ENCODE results near the gene CNIH1. TPM values are rescaled to one million over a fixed set of nuclear protein-coding genes. Genes with fewer than 3 reads are reported as not detected.
"Not testable (repeated sequence)": the region's sequence is repeated elsewhere in the genome, so short reads cannot be mapped to it uniquely, and the experiment has no call there.

Gene CNIH1
- total RNA-seq, 1 donor from 2014 or later, result 111 TPM

- Mint-ChIP-seq H3K4me1 (ENCODE audit: unreplicated experiment) (peaks cover 8% of the 10 kb centered on the region), H3K4me3 (no peak overlapping the region), H3K27me3 (no peaks in the 10 kb centered on the region), H3K36me3 (no peaks in the 10 kb centered on the region), H3K27ac (no peak overlapping the region), H3K9me3 (peaks cover 5% of the 10 kb centered on the region)
- TF ChIP-seq CTCF (conservative IDR thresholded peaks at IDR 0.05), result no peak
- no peak for DNase-seq (ENCODE audit: extremely low spot score, unreplicated experiment)
Observed at GRCh38 chr14:54455363-54455762, 14.2 kb upstream of the CNIH1 start.

- H3K27ac Mint-ChIP-seq; H3K9me3 Mint-ChIP-seq; H3K36me3 Mint-ChIP-seq; H3K27me3 Mint-ChIP-seq; DNase-seq (ENCODE audit: extremely low spot score, unreplicated experiment); H3K4me3 Mint-ChIP-seq: not testable (repeated sequence)
- peaks cover 13% of the 10 kb centered on the region for H3K4me1 Mint-ChIP-seq (ENCODE audit: unreplicated experiment)
Observed at GRCh38 chr14:54453990-54454389, 12.8 kb upstream of the CNIH1 start.

GRCh38 chr14:54453252-54453651 lies 12.1 kb upstream of the CNIH1 start:
- H3K4me1 Mint-ChIP-seq (ENCODE audit: unreplicated experiment), result peaks cover 17% of the 10 kb centered on the region
- no peak for DNase-seq (ENCODE audit: extremely low spot score, unreplicated experiment)
- no peak overlapping the region for H3K27ac Mint-ChIP-seq
- no peaks in the 10 kb centered on the region for H3K36me3 Mint-ChIP-seq
- H3K9me3 Mint-ChIP-seq, result peaks cover under 1% of the 10 kb centered on the region
- no peak overlapping the region for H3K4me3 Mint-ChIP-seq
- TF ChIP-seq CTCF (conservative IDR thresholded peaks at IDR 0.05), result no peak
- peaks cover 9% of the 10 kb centered on the region for H3K27me3 Mint-ChIP-seq

- Mint-ChIP-seq H3K4me1 (ENCODE audit: unreplicated experiment) (peaks cover 17% of the 10 kb centered on the region), H3K9me3 (no peaks in the 10 kb centered on the region), H3K27me3 (peaks cover 9% of the 10 kb centered on the region), H3K27ac (no peak overlapping the region), H3K36me3 (no peaks in the 10 kb centered on the region), H3K4me3 (no peak overlapping the region)
- no peak for DNase-seq (ENCODE audit: extremely low spot score, unreplicated experiment)
- no peak for TF ChIP-seq CTCF (conservative IDR thresholded peaks at IDR 0.05)
Observed at GRCh38 chr14:54451961-54452360, 10.8 kb upstream of the CNIH1 start.

GRCh38 chr14:54451121-54451601 lies 10.0 kb upstream of the CNIH1 start:
- H3K9me3 Mint-ChIP-seq, result no peaks in the 10 kb centered on the region
- no peak overlapping the region for H3K4me3 Mint-ChIP-seq
- no peak for DNase-seq (ENCODE audit: extremely low spot score, unreplicated experiment)
- H3K27ac Mint-ChIP-seq, result no peak overlapping the region
- H3K27me3 Mint-ChIP-seq, result peaks cover 9% of the 10 kb centered on the region
- no peak for TF ChIP-seq CTCF (conservative IDR thresholded peaks at IDR 0.05)
- H3K36me3 Mint-ChIP-seq, result no peaks in the 10 kb centered on the region
- H3K4me1 Mint-ChIP-seq (ENCODE audit: unreplicated experiment), result peaks cover 24% of the 10 kb centered on the region

GRCh38 chr14:54450535-54450934 lies 9.4 kb upstream of the CNIH1 start:
- Mint-ChIP-seq H3K4me3 (peak overlapping the region; percentile 0), H3K4me1 (ENCODE audit: unreplicated experiment) (peaks cover 30% of the 10 kb centered on the region), H3K27me3 (peaks cover 9% of the 10 kb centered on the region), H3K36me3 (no peaks in the 10 kb centered on the region), H3K27ac (no peak overlapping the region), H3K9me3 (no peaks in the 10 kb centered on the region)
- no peak for TF ChIP-seq CTCF (conservative IDR thresholded peaks at IDR 0.05)
- DNase-seq (ENCODE audit: extremely low spot score, unreplicated experiment), result no peak
